ENCODE measurements around the gene CCDC169.

CCDC169 gene

DNA sequence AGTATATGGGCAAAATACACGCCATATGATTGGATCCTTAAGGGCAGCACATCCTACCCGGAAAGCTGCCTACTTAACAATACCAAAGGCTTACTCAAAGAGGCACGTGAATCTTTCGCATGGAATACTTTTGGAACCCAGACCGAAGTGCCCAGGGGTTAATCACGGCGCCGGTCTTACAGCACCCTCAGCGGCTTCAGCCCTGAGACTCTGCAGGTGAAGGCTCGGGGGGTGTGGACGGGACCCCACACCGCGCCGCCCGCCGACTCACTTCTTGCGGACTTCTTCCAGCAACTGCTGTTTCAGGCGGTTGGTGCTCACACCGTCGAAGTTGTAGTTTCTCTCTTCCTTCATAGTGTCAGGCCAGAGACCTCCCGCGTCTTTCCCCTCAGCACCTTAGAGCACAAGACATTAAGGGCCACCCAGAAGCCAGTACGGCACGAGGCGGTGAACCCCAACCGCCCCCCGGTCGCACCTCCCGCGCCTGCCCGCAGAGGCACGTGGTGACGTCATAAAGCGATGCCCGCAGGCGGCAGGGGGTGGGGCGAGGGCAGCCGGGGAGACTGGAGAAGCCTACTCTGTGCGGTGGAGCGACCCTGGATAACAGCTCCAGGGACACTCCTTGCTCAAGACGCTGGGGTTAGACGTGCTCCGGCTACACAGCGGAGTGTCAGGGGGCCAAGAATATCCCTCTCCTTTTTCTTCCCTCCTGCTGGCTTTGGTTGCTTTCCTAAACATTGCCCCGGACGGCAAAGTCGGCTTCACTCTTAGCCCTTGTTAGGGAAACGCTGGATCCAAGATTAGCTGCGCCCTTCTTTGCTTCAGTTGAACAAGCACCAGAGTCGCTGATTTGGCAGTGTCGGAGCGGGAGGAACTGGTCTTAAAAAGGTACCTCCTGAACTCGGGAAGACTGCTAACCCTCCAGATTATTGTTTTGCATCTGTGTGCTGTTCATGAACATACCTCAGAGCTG, at the start of gene CCDC169:
TSS of gene CCDC169 (minus strand) at position 449 of the 973 bp plus-strand sequence. CDS start at position 354, 95 bp downstream.
- Histone ChIP-seq H3K27ac (peak within 1 kb of the TSS; percentile 54), H3K36me3 (ENCODE audit: control insufficient read depth, insufficient read depth, low read length) (no peaks in the 10 kb centered on the region), H3K4me2 (ENCODE audit: low read length) (peak within 1 kb of the TSS; percentile 94), H3K79me2 (no peaks in the 10 kb centered on the region), H3K9ac (no peak within 1 kb of the TSS), H2AFZ (peak within 1 kb of the TSS; percentile 92), H3K27me3 (ENCODE audit: control insufficient read depth, insufficient read depth, low read length) (no peaks in the 10 kb centered on the region), H3K4me1 (no peaks in the 10 kb centered on the region), H3K4me3 (ENCODE audit: low read depth, low read length) (peak within 1 kb of the TSS; percentile 58), H3K9me3 (ENCODE audit: control insufficient read depth, low read length) (no peaks in the 10 kb centered on the region)
- TF ChIP-seq, protein P1, sequence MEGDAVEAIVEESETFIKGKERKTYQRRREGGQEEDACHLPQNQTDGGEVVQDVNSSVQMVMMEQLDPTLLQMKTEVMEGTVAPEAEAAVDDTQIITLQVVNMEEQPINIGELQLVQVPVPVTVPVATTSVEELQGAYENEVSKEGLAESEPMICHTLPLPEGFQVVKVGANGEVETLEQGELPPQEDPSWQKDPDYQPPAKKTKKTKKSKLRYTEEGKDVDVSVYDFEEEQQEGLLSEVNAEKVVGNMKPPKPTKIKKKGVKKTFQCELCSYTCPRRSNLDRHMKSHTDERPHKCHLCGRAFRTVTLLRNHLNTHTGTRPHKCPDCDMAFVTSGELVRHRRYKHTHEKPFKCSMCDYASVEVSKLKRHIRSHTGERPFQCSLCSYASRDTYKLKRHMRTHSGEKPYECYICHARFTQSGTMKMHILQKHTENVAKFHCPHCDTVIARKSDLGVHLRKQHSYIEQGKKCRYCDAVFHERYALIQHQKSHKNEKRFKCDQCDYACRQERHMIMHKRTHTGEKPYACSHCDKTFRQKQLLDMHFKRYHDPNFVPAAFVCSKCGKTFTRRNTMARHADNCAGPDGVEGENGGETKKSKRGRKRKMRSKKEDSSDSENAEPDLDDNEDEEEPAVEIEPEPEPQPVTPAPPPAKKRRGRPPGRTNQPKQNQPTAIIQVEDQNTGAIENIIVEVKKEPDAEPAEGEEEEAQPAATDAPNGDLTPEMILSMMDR (IDR thresholded peaks at IDR 0.05), result no peak

DNA sequence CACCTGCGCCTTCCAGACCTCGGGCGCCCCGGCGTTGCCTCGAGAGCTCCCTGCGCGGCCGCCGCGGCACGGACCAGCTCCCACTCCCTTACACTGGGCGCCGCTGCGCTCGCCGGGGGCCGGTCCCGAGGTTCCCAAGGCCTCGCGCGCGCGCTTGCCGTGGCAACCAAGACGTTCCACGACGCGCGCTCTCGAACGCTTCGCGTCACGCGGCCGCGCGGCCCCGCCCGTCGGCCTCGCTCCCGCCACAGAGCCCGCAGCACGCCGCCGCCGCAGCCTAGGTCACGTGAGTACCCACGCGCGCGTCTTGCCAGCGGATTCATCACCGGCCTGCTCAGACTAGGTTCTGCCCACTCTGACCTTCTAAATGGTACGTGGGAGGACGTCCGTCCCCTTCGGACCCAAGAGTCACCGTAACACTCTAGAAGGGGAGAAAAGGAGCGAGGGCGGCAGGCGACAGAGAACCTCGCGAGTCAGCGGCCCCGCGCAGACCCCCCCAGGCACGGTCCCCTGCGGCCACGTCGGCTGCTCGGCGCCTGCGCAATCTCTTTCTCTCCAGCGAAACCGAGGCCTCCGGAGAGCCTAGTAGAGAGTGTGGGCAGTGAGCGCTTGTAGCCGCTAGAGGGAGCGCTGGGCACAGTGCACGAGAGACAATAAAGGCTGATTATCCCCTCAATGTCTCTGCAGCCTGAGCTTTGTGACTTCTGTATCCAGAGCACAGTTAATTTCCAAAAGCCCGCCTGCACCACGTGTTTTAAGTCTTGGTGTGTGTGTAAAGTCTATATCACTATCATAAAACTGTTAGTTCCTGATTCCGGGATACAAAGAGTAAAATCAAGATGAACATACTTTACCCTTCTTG, 48.8 kb upstream of the CCDC169 start, which contains the start of gene SPART:
TSS of gene SPART (minus strand) at position 173 of the 862 bp plus-strand sequence. CDS start 10,564 bp downstream, outside the sequence.
- H3K4me2 ChIP-seq (ENCODE audit: low read length), result peak within 1 kb of the TSS; percentile 99
- peak within 1 kb of the TSS; percentile 97 for H3K27ac ChIP-seq
- peak within 1 kb of the TSS; percentile 73 for H3K4me3 ChIP-seq (ENCODE audit: low read depth, low read length)

DNA sequence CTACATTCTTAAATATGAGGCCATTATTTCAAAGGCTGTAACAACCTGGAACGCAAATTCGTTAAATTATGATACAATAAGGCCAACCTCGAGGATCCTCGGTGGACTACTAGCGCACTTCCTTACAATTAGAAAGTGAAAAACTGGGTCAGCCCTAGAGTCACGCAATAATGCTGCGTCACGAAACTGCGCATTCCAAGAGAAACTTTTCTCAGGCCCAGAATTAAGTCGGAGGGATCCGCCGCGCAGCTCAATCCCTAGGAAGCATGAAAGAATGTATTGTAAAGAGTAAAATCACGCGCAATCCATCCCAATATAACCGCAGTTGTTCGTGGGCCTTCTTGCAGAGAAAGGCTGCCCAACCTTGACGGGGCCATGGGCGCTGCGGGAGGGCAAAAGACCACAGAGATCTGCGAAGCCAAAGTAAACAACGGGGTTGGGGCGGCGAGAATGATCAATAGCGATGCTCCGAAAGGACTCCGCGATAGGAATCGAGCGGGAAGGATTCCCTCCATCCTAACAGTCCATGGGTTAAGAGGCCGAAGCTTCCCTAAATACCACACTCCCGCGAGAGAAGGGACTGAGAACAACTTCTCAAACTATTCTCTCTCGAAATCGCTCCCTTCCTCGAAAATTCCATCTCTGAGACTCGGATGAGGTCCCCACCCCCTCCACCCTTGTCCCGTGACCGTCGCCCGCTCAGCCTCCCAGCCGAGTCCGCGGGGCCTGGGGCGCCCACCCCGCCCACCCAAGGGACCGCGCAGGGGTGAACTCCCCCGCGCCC, 48.0 kb upstream of the CCDC169 start:
- peaks cover 14% of the 10 kb centered on the region for H3K79me2 ChIP-seq
- peak overlapping the region; percentile 42 for H3K9ac ChIP-seq
- no peaks in the 10 kb centered on the region for H3K9me3 ChIP-seq (ENCODE audit: control insufficient read depth, low read length)
- TF ChIP-seq, protein P1 (IDR thresholded peaks at IDR 0.05), result no peak
- peak overlapping the region; percentile 73 for H3K4me3 ChIP-seq (ENCODE audit: low read depth, low read length)
- H3K27me3 ChIP-seq (ENCODE audit: control insufficient read depth, insufficient read depth, low read length), result no peaks in the 10 kb centered on the region
- H3K36me3 ChIP-seq (ENCODE audit: control insufficient read depth, insufficient read depth, low read length), result no peaks in the 10 kb centered on the region
- peak overlapping the region; percentile 99 for H3K4me2 ChIP-seq (ENCODE audit: low read length)
- peak overlapping the region; percentile 97 for H3K27ac ChIP-seq
- no peaks in the 10 kb centered on the region for H3K4me1 ChIP-seq
- H2AFZ ChIP-seq, result peak overlapping the region; percentile 59

More for the DNA sequence above, 48.8 kb upstream of the CCDC169 start, which contains the start of gene SPART:
- TF ChIP-seq, protein P1 (IDR thresholded peaks at IDR 0.05), result peak; percentile 88
- peak within 1 kb of the TSS; percentile 46 for H3K9ac ChIP-seq
- H2AFZ ChIP-seq, result peak within 1 kb of the TSS; percentile 89
- peaks cover 14% of the 10 kb centered on the region for H3K79me2 ChIP-seq
- no peaks in the 10 kb centered on the region for H3K27me3 ChIP-seq (ENCODE audit: control insufficient read depth, insufficient read depth, low read length)
- no peaks in the 10 kb centered on the region for H3K9me3 ChIP-seq (ENCODE audit: control insufficient read depth, low read length)
- H3K36me3 ChIP-seq (ENCODE audit: control insufficient read depth, insufficient read depth, low read length), result no peaks in the 10 kb centered on the region
- no peaks in the 10 kb centered on the region for H3K4me1 ChIP-seq

DNA sequence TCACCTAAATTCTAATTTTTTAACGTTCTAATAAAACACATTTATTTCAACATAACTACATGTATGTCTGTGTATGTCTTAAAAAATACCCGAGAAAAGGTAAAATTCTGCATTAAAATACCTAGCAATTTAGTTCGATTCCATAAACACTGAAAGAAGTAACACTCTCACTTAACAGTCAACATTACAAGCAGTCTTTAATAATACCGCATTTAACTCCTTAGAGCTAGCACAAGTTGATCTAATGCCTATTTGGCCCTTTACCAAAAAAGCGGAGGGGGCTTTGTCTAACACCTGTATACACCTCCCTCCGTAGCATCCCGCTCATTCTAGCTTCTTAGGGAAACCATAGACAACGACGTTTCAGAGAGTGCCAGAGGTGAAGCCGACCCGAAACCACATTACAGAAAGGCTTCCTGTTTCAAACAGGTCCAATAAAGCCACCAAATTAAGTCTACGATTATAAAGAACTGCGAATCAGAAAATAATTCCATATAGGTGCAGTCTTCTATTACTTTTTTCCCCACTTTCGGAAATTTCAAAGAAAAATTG, 47.3 kb upstream of the CCDC169 start:
- H3K9ac ChIP-seq, result no peak overlapping the region
- no peaks in the 10 kb centered on the region for H3K9me3 ChIP-seq (ENCODE audit: control insufficient read depth, low read length)
- no peaks in the 10 kb centered on the region for H3K36me3 ChIP-seq (ENCODE audit: control insufficient read depth, insufficient read depth, low read length)
- H3K79me2 ChIP-seq, result peaks cover 15% of the 10 kb centered on the region
- H3K4me2 ChIP-seq (ENCODE audit: low read length), result peak overlapping the region; percentile 99
- TF ChIP-seq, protein P1 (IDR thresholded peaks at IDR 0.05), result no peak
- no peaks in the 10 kb centered on the region for H3K4me1 ChIP-seq
- H3K27me3 ChIP-seq (ENCODE audit: control insufficient read depth, insufficient read depth, low read length), result no peaks in the 10 kb centered on the region
- H2AFZ ChIP-seq, result peak overlapping the region; percentile 59
- peak overlapping the region; percentile 97 for H3K27ac ChIP-seq
- peak overlapping the region; percentile 73 for H3K4me3 ChIP-seq (ENCODE audit: low read depth, low read length)
